Activated CD4-positive, alpha-beta T cell treated with anti-CD3 and anti-CD28 coated beads for 48 hours (primary cell): ENCODE measurements around the gene OSBPL10.

ENCODE experiments used
- DNase-seq: peaks from one replicate; pipeline ENCODE4 v3.0.0-alpha.2; 2020

Gene OSBPL10

DNA sequence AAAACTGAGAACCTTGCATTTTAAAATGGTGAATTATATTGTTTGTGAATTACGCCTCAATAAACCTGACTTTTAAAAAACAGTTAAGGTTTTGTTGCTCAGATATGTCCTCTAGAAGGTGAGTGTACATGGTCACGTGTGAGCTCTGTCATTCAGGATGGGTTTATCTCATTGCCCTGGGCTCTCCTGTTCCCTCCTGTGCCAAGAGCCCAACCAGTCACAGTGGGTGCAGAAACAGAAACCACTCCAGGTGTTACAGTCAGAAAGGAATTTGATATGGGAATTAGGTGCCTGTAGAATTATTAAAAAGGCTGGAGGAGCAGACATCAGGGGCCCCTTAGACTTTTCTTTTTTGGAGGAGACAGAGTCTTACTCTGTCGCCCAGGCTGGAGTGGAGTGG is 252.0 kb downstream of the OSBPL10 start:
- DNase-seq, result no peak

DNA sequence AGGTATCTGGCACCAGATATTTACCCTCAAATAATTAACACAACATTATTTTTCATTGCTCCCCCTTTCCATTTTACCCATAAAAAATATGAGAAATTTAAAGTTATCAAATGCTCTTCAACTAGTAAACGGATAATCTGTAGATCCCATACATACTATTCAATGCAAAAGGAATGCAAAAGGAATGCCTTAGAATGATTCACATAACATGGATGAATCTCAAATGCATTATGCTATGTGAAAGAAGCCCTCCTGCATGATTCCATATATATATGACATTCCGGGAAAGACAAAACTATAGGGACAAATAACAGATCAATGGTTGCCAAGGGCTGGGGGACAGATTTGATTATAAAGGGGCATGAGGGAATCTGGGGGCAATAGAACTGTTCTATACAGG is 252.7 kb downstream of the OSBPL10 start:
- no peak for DNase-seq

DNA sequence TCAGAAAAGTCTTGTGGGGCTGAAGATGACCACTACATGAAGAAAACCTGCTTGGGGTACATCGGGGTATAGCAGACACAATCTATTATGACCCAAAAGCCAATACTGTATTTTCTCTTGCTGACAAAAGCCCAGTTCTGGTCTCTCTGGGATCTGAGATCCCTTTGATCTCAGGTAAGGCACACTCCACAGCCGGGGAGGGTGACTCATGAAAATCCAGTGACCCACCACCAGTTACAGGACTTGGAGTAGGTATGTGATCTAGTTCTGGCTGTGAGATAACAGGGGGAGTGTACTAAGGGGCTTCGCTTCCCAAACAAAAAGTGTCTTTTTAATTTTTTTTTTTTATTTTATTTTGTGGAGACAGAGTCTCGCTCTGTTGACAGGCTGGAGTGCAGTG is 255.1 kb downstream of the OSBPL10 start:
- no peak for DNase-seq

DNA sequence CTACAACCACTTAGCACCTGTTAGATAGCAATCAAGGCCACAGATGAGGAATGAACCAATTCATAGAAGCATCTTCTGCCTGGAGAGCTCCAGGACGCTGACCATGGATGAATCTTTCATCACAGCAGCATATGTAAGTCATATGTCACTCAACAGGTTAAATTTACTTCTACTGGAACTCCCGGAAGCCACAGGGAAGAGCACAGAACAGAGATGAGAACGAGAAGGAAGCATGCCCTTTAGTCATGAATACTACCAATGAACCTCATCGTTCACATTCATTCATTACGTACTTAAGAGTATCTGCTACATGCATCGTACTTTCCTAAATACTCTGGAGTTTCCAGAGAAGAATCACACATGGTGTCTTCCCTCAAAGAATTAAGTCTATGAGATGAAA is 255.5 kb downstream of the OSBPL10 start:
- DNase-seq, result no peak

DNA sequence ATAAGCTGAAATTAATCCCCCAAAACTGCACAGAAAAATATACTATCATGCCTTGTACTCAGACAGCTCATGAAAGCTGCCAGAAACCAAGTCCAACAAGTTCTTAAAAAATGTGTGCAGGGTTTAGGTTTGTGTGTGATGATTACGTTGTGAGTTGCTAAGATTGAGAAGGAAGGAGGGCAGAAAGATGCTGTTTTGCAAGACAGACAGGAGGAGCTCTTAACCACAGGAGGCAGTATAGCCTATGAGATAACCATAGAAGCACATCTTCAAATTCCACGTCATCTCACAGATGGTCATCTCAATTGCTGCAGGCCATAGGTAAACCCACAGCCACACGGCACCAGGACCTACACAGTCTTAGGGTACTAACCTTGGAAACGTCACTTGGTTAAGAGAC is 256.4 kb downstream of the OSBPL10 start:
- DNase-seq, result no peak

DNA sequence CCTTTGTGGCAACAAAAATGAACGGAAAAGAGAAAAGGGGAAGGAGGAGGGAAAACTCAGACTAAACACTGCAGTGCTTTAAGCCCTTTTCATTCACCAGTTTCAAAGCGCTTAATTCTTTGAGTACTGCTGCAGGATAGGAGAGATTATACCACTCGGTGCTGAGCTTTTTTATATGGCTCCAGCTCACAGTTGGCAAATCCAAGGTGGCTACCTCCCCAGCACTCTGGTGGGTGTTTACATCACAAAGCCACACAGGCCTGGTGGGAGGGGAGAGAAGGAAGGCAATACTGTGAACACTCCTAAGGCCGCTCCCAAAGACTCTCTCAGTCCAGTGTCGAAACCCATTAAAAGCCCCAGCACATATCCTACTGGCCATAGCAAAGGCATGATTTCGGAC is 256.9 kb downstream of the OSBPL10 start:
- no peak for DNase-seq

DNA sequence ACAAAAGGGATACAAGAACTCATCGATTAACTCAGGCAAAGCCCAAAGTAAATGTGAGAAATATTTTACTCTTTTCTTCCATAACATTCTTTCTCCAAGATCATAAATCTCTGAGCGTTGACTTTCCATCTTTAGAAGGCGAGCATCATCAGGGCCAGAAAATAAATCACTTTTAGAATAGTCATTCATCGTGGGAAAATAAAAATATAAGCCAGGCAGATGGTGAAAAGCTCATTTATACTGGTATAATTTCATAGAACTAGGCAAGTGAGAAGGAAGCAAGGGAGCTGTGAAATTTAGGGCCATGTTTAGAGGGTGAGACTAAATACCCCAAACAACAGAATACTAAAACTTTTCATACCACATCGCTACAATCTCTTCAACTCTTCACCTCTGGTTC is 257.4 kb downstream of the OSBPL10 start:
- DNase-seq, result no peak

DNA sequence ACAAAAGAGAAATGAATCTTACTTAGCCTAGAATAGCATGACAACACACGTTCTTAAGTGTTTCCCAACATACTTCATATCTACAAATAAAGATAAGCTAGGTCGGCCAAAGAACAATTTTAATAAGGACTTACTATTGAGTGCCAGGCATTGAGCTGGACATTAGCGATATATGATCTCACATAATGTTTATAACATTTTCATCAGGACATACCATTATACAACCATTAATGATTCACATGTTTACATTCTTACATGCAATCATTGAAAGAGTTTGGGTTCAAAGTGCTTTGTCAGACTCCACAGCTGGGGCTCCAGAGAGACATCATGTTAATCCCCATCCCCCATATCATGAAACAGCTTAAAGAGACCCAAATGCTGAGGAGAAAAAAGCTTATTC is 259.4 kb downstream of the OSBPL10 start:
- DNase-seq, result no peak

DNA sequence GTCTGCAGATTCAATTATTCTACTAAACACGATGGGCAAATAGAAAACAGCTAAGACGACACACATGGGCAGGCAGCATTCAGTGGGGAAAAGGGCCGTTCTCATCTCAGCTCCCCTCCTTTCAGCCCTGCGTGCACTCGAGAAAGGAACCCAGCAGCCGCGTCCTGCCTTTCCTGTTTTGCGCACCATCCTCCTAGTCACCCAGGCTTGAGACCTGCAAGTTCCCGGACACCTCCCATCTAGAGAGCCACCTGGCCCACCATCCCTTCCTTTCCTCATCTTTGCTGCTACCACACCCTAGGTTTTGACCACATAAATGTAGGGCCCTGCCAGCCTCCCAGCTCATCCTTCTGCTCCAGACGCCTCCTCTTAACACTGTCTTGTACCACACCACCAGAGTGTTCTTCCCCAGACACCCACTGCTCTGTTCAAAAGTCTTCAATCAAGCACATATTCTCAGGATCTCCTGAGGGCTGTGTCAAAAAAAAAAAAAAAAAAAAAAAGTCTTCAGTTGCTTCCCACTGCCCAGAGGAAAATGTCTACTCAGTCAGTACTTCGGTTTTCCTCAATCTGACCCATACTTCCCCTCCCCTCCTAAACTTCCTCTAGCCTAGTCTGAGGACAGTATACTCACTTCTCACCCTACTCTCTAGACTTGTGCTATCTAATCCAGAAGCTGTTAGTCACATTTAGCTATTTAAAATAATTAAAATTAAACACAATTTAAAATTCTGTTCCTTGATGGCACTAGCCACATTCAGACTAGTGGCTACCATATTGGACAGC is 266.4 kb downstream of the OSBPL10 start:
- no peak for DNase-seq

DNA sequence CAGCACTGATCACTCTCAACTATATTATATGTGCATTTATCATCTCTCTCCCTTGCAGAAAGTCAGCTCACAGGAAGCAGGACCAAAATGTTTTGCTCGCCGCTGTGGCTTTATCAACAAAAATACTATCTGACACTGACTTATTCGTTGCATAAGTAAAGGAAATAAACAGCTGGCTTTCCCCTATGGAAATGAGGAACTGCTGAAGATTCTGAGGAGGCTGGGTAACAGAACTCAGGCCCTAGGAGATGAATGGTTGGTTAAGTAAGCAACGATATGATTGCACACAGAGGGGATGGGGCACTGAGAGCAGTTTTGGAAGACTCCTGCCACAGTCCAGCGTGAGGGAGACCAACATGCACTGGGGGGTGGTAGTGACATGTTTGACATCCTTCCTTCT is 267.2 kb downstream of the OSBPL10 start:
- no peak for DNase-seq

DNA sequence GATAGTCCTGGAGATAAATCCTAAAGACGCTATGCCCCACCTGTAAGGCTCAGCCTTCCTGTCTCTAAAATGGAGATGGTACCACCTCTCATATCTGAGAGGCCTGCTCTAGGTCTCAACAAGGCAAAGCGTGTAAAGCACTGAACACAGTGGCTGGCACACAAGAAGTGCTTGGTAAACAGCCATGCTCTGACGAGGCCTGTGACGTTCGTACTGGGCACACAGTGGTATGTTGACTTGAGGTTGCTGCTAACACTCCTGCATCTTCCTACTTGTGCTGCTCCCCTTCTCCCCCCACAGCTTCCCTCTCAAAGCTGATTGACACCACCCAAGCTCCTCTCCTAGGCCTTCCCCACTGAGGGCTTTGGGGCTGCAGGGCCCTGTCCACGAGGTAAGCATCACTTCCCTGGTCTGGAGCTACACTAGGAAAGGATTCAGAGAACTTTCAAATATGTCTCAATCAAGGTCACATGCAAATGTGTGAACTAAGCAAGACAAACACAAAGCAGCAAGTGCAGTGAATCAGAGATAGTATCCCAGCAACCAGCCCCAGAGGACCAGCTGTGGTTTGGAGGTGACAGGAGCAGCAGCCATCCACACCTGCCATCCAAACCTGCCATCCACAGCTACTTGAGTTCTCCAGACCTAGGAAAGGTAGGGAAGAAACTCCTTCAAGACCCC is 270.8 kb downstream of the OSBPL10 start:
- DNase-seq, result no peak

DNA sequence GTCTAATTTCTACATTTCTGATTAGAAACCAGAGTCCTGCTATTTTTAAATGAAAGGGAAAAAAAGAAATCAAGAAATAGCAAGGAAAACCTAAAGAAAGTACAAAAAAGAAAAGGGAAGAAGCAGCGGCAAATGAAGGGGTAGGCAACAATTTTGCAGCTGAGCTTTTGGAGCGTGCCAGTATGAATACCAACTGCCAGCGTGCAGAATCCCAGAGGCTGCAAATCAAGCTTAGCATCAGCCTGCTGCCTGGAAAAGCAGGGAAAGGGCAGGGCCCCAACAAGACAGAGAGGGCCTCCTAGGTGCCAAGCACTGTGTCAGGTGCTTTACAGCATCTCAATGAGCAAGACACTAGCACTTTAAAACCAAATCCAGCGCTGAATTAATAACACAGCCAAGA is 271.5 kb downstream of the OSBPL10 start:
- DNase-seq, result no peak

DNA sequence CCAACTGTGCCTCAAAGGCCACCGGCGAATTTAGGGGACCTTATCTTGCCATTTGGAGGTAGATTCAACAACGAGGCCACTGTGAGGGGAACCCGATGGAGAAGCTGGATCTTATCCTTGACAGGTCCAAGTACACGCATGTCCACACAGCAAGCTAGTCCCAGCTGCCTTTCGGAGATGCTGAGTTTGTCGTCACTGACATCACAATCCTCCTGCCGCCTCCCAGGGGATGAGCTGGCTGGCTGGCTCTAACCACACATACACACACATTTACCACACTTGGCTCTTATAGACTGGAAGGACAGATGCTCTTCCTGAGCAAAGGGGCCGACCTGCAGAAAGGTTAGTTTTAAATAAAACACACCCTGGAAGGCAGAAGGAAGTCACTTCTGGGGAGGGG is 272.1 kb downstream of the OSBPL10 start:
- no peak for DNase-seq

DNA sequence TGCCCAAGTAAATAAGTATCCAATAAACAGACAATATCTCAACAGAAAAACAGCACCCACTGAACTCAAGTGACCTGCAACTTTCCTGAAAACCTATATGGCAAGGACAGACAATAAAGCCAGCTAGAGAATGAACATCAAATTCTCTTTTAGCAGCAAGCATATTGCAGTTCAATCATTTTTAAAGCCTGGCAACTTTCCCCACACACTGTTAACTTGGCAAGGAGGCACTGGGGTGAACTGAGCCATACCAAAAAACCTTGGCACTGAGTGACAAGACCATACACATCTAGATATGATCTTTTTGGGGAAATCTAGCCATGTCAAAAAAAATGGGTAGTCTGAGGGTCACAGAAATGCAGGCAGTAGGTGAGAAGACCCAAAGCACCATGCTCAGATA is 273.8 kb downstream of the OSBPL10 start:
- DNase-seq, result no peak

DNA sequence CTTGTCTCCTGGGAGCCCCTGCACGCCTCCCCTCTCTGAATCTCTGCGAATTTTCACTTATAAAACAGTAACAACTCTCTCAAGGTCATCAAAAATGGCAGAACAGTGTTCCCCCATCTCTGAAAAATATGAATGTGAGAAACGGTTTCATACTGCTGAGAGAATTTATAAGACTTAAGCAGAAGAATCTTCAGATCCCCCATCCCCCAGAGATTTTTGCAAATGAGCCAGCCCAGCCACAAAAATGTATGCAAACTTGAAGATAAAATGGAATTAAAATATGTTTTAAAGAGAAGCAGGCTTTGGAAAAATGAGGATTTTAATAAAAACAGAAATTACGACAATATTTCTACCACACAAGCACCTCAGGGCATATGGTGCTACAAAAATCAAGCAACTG is 275.3 kb downstream of the OSBPL10 start:
- no peak for DNase-seq

DNA sequence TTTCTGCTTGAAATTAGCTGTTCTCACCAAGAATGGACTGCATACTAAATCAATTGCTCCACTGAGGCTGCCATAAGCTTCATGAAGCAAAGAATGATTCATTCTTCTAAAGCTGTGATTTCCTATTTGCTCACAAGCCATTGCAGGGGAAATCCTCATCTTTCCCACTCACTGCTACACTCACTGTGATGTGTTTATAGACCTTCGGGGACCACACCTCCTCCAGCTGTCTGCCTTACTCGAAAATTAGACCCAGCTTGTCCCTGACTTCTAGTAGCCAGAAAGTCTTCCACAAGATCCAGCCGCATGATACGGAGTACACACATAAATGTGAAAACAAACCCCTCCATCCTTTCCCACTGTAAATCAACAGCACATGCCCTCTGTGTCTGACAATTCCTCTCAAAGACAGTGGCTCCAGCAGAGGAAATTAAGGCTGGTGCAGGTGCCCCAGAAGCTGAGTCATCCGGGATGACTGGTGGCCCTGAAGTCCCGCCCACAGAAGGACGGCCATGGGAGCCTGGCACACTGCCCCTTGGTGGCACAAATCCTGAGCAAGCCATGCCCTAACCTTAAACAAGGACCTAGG is 276.4 kb downstream of the OSBPL10 start:
- DNase-seq, result peak; percentile 55

DNA sequence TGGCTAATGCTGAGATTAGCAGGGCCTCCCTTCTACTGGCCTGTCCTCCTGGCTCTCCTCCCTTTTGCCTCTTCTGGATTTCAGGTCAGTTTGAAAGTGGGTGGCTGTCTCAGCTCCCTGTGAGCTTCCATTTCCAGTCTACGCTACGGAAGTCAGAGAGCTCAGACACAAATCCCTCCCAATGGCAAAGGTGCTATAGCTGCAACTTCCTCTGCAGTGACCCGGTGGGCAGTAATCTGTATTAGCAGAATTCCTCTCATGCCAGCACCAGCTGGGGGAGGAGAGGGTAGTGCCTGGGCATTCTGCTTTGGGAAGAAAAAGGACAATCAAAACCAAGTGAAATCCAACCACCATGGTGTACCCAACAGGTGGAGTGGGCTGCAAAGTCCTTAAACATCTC is 276.9 kb downstream of the OSBPL10 start:
- no peak for DNase-seq

DNA sequence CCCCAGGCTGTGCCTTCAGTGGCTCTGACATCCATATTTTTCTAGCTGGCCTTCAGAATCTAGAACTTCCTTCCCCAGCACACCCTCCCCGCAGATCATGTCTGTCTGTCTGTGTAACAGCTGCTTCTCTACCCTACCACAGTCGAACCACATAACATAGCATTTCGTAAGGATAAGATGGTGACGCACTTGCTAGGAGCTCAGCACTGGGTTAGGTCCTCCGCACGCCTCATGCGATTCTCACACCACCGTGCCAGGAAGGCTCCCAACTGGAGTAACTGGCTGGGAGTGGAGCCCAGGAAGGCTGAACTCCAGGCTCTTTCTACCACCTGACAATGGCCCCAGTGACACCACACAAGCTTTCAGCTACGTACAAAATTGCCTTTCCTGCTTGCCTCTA is 279.8 kb downstream of the OSBPL10 start:
- no peak for DNase-seq

DNA sequence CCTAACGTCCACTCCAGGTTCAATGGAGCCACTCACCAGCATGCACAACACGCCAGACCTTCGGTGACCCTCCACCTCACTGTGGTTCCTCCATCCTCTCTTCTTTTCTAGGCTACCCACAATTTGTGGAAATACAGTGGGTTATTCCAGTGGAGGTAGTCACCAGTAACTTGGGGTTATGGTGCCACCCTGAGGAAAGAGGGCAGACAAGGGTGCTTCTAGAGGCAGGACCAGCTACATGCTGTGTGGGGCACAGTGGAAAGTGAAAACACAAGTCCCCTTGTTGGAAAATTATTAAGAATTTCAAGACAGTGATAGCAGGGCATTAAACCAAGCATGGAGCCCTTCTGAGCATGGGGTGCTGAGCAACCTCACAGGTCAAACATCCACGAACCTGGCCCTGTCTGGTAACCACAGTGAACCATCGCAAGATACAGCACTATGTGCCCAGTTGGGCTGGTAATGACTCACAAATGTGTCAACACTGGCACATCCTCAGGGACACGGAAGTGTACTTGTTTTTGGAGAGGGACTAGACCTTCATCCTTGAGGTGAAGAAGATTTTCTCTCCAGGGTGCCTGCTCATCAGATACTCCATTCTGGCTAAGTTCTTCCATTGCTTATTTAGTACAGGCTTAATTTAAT is 281.6 kb downstream of the OSBPL10 start:
- no peak for DNase-seq

DNA sequence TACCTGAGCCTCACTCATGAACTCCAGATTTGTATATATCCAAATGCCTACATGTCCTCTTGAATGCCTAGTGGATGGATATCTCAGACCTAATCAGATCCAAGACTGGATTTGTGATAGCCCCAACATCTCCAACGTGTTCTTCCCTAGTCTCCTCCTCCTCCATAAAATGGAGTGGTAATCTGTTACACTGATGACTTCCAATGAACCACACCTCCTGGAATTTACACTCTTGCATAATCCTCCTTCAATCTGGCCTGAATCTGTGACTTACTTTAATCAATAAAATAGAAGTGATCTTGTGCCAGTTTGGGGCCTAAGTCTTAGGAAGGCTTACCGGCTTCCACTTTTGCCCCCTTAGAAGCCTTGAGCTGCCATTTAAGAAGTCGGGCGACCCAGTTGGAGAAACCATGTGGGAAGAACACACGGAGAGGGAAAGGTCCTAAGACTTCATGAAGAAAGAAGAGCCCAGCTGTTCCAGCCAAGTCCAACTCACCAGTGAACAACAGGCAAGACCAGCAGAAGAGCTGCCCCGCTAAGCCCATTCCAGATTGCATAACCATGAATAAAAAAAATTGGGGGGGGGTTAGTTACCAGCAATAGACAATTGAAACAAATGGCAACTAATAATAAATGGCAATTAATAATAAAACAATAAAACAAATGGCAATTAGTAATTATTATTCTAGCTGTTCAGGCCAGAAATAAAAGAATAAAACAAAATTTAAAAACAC is 284.1 kb downstream of the OSBPL10 start:
- DNase-seq, result no peak

DNA sequence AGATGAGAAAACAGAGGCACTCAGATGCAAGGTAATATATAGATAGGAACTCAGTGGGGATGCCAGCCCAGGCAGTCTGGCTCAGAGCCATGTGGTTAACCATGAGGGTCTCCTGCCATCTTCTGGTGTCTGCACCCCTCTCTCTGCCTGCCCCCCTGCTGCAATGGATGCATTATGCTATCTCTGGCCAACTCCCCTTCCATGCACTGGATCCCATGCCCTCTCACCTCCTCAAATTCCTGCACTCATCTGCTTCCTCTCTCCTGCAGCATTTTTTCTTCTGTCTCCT is 285.1 kb downstream of the OSBPL10 start:
- no peak for DNase-seq

DNA sequence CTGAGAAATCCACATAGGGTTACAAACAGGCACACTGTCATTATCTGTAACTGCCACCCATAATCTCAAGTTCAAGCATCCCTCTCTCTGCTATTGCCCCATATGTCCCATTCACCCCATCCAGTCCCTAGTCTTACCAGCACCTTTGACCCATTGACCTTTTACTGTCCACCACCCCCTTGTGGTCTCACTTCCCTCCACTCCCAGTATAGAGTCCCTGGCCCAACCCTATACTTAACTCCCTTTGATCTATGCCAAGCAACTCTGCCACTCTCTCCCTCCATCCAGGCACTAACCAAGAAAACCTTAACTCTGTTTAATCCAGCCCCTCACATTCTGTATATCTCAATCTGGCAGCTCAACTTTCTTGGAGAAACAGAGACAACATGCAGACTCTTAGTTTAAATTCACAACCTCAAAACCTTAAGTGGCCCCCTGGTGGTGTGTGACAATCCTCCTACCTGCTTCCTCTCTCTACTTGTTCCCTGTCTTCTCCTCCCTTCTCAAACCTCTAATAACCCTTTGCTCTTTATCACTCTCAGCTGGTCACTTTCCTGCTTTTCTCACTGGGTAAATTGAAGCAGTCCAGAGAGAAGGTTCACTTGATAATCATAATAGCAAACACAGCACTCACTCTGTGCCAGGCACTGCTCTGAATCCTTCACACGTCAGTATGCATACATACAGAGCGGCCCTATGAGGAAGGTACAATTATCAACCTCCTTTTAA is 285.6 kb downstream of the OSBPL10 start:
- peak; percentile 47 for DNase-seq

DNA sequence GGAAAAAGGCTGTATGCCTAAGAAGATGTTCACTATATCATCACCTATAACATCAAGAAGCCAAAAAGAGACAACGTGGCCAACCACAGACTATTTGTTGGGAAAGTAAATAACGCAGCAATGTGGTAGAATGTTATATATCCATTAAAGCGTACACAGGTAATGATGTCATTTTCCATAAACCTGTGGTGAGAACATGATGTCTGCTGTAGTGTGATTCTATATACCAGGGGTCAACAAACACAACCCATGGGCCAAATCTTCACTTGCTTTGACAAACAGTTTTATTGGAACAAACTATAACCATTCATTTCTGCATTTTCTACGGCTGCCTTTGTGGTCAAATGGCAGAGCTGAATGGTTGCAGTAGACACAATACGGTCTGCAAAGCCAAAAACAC is 287.7 kb downstream of the OSBPL10 start:
- DNase-seq, result no peak
